ENCODE data around the gene PLA2G4E.
A peak's percentile ranks its signal among the peaks of the same experiment; 100 is the strongest.

The PLA2G4E gene

DNA sequence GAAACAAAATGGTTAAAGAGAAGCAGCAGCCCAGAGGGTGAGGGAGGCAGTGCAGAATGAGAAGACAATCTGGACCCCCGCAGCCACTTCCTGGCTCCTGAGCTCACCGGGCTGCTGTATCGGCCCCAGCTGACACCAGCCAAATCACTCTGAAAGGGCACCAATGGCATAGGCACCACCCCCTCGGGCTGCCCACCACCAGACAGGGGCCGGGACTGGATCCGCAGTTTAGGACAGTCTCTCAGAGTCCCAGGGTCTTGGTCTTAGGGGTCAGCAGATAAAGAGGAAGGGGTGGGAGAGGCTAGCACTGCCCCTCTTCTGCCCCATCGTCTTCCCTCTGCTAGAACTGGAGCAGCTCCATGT is 30.6 kb downstream of the PLA2G4E start:
- no peak for DNase-seq

DNA sequence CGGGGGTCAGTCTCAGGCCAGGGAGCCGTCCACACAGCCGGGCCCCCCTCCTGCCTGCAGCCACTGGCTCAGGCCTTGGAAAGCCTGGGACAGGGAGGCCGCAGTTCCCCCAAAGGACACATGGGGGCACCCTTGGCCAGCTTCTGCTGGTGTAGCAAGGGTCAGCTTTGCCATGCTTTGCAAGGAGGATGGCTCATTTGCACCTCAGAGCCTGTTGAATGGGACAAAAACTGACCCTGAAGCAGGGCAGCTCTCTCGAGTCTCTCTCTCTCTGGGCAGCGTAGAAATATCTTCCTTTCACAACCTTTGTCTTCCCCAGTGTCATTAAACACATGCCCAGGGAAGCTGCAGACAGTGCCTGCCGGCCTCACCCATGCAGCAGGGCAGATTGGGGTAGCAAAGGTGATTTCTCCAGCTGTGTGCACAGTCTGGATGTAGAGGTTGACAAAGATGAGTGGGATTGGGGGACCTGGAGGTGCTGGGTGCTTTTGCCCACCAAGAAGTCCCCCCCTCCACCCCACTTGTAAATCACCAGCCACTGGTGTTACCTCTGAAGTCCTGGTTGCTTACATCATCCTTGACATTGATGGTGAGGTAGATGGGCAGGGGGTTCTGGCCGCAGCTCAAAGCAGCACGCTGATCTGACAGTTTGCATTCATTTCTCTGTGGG is 31.1 kb downstream of the PLA2G4E start:
- DNase-seq = peak; percentile 93 to 94

GRCh38 chr15:41988896-41989572 is 31.8 kb downstream of the PLA2G4E start:
- DNase-seq = no peak

DNA sequence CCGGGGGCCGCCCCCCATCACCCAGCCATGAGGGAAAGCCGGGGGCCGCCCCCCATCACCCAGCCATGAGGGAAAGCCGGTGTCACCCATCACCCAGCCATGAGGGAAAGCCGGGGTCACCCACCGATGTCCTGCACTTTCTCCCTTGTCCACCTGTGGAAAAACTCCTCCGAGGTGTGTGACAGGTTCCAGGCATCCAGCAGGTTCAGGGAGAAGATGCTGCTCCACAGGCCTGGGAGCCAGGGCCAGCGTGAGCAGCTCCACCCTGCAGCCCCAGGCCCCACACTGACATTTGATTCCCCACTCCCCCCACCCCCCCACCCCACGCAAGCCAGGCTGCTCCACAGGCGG is 32.9 kb downstream of the PLA2G4E start:
- no peak for DNase-seq

- no peak for DNase-seq
These were observed 33.5 kb downstream of the PLA2G4E start for GRCh38 chr15:41987246-41987924.

- DNase-seq = no peak
These were observed 35.3 kb downstream of the PLA2G4E start for GRCh38 chr15:41985236-41986160.

DNA sequence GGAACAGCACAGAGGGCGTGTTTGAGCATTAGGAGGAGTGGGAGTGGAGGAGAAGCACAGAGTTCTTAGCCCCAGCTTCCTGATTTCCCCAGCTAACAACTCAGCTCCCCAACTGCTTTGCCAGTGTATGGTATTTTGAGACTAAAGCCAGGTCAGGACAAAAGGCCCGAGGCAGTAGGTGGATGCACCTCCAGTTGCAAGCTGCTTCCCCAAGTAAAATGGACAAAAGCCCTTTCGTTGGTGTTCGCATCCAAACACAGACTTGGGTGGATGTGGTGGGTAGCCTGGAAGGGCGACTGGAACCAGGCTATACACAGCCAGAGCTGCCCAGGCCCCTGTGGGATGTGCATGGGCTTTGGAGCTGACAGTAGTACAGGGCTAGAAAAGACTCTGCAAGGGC is 36.2 kb downstream of the PLA2G4E start:
- no peak for DNase-seq

DNA sequence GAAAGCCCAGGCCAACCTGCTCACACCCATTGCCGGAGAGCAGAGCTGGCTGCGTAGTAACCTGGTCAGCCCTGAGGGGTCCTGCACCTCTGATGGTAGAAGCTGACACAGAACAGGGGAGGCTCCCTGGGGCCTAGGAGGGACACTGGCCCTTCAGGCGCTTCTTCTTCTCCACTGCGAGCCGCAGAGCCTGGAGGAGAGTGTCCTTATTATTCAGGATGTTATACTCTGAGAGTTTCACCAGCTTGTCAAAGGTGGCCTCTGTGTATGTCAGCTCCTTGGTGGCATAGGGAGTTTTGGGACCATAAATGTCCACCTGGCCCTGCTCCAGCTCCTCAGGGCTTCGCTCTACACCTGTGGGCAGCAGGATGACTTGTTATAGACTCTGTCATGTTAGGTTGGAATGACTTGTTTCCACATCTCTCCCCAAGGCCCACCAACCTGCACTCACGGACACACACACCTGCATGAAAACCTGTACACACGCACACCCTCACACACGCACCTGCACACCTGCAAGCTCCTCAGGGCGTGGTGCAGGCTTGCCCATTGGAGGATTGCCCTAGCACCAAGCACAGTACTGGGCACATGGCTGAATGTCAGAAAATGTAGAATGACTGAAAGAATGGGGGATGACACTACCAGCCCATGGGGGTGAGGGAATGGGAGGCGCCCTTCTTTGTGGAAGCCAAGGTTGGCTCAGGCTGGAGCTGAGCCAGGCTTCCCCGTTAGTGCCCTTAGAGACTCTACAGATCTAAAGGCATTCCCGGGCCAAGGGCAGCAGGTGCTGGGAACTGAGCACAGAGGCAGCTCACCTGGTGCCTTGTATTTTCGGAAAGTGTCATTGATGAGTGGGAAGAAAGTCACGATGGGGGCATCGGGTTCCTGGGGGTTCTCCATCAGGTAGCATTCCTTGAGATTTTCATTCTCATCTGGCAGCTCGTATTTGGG is 36.9 kb downstream of the PLA2G4E start:
- DNase-seq = no peak

GRCh38 chr15:41983221-41983620 is 37.6 kb downstream of the PLA2G4E start:
- no peak for DNase-seq

- DNase-seq = no peak
These were observed 38.5 kb downstream of the PLA2G4E start for GRCh38 chr15:41982133-41982930.

GRCh38 chr15:41981371-41982132 is 39.3 kb downstream of the PLA2G4E start:
- DNase-seq = no peak

GRCh38 chr15:41980654-41981323 is 40.1 kb downstream of the PLA2G4E start:
- DNase-seq = no peak

DNA sequence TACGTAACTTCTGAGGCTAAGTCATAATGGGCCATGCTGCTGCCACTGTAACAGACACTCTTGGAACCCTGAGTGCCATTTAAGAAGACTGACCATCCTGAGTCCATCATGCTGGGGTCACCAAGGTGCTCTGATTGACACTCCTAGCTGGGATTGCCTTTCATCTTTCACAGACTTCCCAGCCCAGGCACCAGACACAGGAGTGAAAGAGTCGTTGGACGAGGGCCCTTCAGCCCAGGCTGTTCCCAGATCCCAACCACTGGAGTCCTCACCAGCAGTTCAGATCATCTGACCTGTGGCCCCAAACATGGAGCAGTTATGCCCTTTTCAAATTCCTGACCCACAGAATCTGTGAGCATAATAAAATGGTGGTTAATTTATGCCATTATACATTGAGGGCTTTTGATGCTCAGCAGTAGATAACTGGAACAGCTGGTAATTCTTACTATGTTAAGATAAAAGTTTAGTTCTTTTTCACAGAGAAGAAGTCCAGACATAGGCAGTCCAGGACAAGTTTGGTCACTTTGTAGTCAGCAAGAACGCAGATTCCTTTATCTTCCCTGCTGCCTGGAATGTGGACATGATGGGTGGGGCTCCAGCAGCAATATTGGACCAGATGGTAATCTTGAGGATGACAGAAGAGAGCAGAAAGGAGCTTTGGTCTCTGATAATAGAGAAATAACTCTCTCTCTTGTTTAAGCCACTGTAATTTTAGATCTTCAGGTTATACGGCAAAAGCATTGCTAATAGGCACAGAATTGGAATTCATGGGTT is 41.2 kb downstream of the PLA2G4E start:
- no peak for DNase-seq

GRCh38 chr15:41978534-41978933 is 42.3 kb downstream of the PLA2G4E start:
- no peak for DNase-seq

DNA sequence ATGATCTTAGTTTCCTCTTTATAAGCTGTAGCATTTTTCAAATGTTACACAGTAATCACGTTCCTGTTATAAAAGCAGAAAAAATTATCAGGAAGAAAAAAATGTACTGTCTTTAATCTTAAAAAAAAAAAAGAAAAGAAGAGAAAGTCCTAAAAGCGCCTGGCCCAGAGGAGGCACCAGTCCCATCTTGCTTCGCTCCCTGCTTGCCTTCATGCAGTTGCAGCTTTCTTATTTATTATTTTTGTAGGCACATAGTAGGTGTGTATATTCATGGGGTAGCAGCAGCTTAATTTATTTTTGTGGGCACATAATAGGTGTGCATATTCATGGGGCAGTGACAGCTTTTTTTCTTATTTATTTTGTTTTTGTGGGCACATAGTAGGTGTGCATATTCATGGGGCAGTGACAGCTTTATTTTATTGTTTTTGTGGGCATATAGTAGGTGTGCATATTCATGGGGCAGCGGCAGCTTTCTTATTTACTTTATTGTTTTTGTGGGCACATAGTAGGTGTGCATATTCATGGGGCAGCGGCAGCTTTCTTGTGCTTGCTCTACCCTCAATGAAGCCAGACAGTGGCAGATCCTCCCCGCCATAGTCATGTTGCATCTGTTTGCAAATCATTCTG is 43.0 kb downstream of the PLA2G4E start:
- DNase-seq = no peak

DNA sequence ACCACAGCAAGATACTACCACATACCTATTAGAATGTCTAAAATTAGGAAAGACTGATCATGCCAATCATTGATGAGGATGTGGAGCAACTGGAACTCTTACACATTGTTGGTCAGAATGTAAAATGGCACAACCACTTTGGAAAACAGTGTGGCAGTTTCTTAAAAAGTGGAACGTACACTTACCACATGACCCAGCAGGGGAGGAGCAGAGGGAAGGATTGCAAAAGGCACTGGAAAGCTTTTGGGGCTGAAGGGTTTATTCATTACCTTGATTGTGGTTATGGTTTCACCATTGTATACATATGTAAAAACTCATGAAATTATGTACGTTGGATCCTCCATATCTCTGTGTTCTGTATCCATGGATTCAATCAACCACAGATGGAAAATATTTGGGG is 45.2 kb downstream of the PLA2G4E start:
- DNase-seq = no peak

DNA sequence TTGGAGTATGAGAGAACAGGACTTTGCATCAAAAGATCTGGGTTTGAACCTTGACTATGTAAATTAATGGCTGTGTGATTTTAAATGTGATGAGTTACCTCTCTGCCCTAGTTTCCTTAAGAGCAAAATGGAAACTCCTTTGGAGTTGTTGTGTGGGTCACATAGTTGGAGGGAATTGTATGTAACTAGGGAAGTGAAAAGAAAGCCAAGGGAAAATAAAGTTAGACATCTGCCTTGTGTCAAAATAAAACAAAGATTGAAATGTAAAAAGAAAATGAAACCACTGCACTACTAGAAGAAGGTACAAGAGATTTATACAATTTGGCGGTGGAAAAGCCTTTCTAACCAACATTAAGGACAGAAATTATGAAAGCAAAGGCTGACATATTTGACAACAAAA is 46.8 kb downstream of the PLA2G4E start:
- no peak for DNase-seq
